Measurements from ENCODE around the gene ADNP. TPM values are rescaled to one million over a fixed set of nuclear protein-coding genes. Genes with fewer than 3 reads are reported as not detected.

The ADNP gene
- total and polyA plus RNA-seq, 2 donors from 2014 or later, result 32.0 to 66.7 TPM

- Histone ChIP-seq H3K36me3 (ENCODE audit: control insufficient read depth in 2 of 3, insufficient read depth in 3 of 3, low read length in 3 of 3) (no peaks in the 10 kb centered on the region), H3K4me3 (ENCODE audit: low read length in 3 of 3) (no peak overlapping the region), H3K27ac (ENCODE audit: low read depth in 2 of 2, low read length in 2 of 2) (no peak overlapping the region), H3K4me1 (ENCODE audit: control insufficient read depth in 2 of 3, insufficient read depth in 2 of 3, low read depth in 1 of 3, low read length in 3 of 3) (no peaks in the 10 kb centered on the region), H3K9me3 (ENCODE audit: control insufficient read depth in 2 of 3, insufficient read depth in 1 of 3, low read length in 3 of 3) (no peaks in the 10 kb centered on the region), H3K27me3 (ENCODE audit: control insufficient read depth, insufficient read depth, low read length) (no peaks in the 10 kb centered on the region), H3K9ac (ENCODE audit: low read length in 3 of 3) (no peak overlapping the region)
- intact Hi-C loops (cut with DNase I), result loop anchor here (10.0 kb wide), 1 partner anchor 62 kb away; no protein-coding TSS in a partner anchor
- no peak for TF ChIP-seq CTCF (IDR thresholded peaks at IDR 0.05; ENCODE audit: borderline replicate concordance, extremely low read depth, insufficient read depth)
- no peak for FAIRE-seq
- DNase-seq, result no peak
These were observed 68.7 kb downstream of the ADNP start for GRCh38 chr20:50862546-50862945.

GRCh38 chr20:50861012-50861411 lies 70.2 kb downstream of the ADNP start:
- Histone ChIP-seq H3K27me3 (ENCODE audit: control insufficient read depth, insufficient read depth, low read length) (no peaks in the 10 kb centered on the region), H3K9ac (ENCODE audit: low read length in 3 of 3) (no peak overlapping the region), H3K4me3 (ENCODE audit: low read length in 3 of 3) (no peak overlapping the region), H3K4me1 (ENCODE audit: control insufficient read depth in 2 of 3, insufficient read depth in 2 of 3, low read depth in 1 of 3, low read length in 3 of 3) (peaks cover 0 to 5% (median 0%) of the 10 kb centered on the region in 3 donors), H3K36me3 (ENCODE audit: control insufficient read depth in 2 of 3, insufficient read depth in 3 of 3, low read length in 3 of 3) (no peaks in the 10 kb centered on the region), H3K9me3 (ENCODE audit: control insufficient read depth in 2 of 3, insufficient read depth in 1 of 3, low read length in 3 of 3) (no peaks in the 10 kb centered on the region), H3K27ac (ENCODE audit: low read depth in 2 of 2, low read length in 2 of 2) (no peak overlapping the region)
- FAIRE-seq (no peak), DNase-seq (no peak)
- intact Hi-C loops (cut with DNase I), result loop anchor here (10.0 kb wide), 1 partner anchor 64 kb away; no protein-coding TSS in a partner anchor
- no peak for TF ChIP-seq CTCF (IDR thresholded peaks at IDR 0.05; ENCODE audit: borderline replicate concordance, extremely low read depth, insufficient read depth)

- FAIRE-seq, result no peak
- DNase-seq, result no peak
- Histone ChIP-seq H3K9me3 (ENCODE audit: control insufficient read depth in 2 of 3, insufficient read depth in 1 of 3, low read length in 3 of 3) (no peaks in the 10 kb centered on the region), H3K36me3 (ENCODE audit: control insufficient read depth in 2 of 3, insufficient read depth in 3 of 3, low read length in 3 of 3) (no peaks in the 10 kb centered on the region), H3K27me3 (ENCODE audit: control insufficient read depth, insufficient read depth, low read length) (no peaks in the 10 kb centered on the region), H3K27ac (ENCODE audit: low read depth in 2 of 2, low read length in 2 of 2) (no peak overlapping the region), H3K9ac (ENCODE audit: low read length in 3 of 3) (no peak overlapping the region), H3K4me1 (ENCODE audit: control insufficient read depth in 2 of 3, insufficient read depth in 2 of 3, low read depth in 1 of 3, low read length in 3 of 3) (peaks cover 0 to 5% (median 0%) of the 10 kb centered on the region in 3 donors), H3K4me3 (ENCODE audit: low read length in 3 of 3) (no peak overlapping the region)
- intact Hi-C loops (cut with DNase I), result no loop called here
- TF ChIP-seq CTCF (IDR thresholded peaks at IDR 0.05; ENCODE audit: borderline replicate concordance, extremely low read depth, insufficient read depth), result no peak
These were observed 72.1 kb downstream of the ADNP start for GRCh38 chr20:50859161-50859560.

- no peak for TF ChIP-seq CTCF (IDR thresholded peaks at IDR 0.05; ENCODE audit: borderline replicate concordance, extremely low read depth, insufficient read depth)
- DNase-seq (no peak), FAIRE-seq (no peak)
- intact Hi-C loops (cut with DNase I), result no loop called here
- Histone ChIP-seq H3K9ac (ENCODE audit: low read length in 3 of 3) (no peak overlapping the region), H3K36me3 (ENCODE audit: control insufficient read depth in 2 of 3, insufficient read depth in 3 of 3, low read length in 3 of 3) (no peaks in the 10 kb centered on the region), H3K9me3 (ENCODE audit: control insufficient read depth in 2 of 3, insufficient read depth in 1 of 3, low read length in 3 of 3) (no peaks in the 10 kb centered on the region), H3K4me3 (ENCODE audit: low read length in 3 of 3) (no peak overlapping the region), H3K4me1 (ENCODE audit: control insufficient read depth in 2 of 3, insufficient read depth in 2 of 3, low read depth in 1 of 3, low read length in 3 of 3) (peaks cover 0 to 5% (median 0%) of the 10 kb centered on the region in 3 donors), H3K27me3 (ENCODE audit: control insufficient read depth, insufficient read depth, low read length) (no peaks in the 10 kb centered on the region), H3K27ac (ENCODE audit: low read depth in 2 of 2, low read length in 2 of 2) (no peak overlapping the region)
These were observed 72.7 kb downstream of the ADNP start for GRCh38 chr20:50858525-50858924.
